ENCODE measurements around the gene CRISPLD2.

- TF ChIP-seq POLR2A (IDR thresholded peaks at IDR 0.05; ENCODE audit: low read length) (no peak), GATA1 (IDR thresholded peaks at IDR 0.05; ENCODE audit: low read depth, low read length) (no peak)
Observed at GRCh38 chr16:84834403-84834772, 14.6 kb downstream of the CRISPLD2 start.

Measured in erythroblast (primary cell).